Renal pelvis (tissue), 4 donors: Measurements from ENCODE around the gene ATIC. TPM values are rescaled to one million over a fixed set of nuclear protein-coding genes. Genes with fewer than 3 reads are reported as not detected.
"Not testable (repeated sequence)": the region's sequence is repeated elsewhere in the genome, so short reads cannot be mapped to it uniquely, and the experiment has no call there.

Experiments
- DNase-seq: peaks from one replicate; pipeline ENCODE4 v3.0.0-alpha.2; 2013
- polyA plus RNA-seq, 3 donors: library from polyadenylated mRNA; unstranded; fragments of 120-200 nt; gene quantifications; one replicate each; pipeline ENCODE4 v1.2.1, GENCODE V29; 2013; ENCODE audit not compliant: insufficient read length in 3 of 3

ATIC gene
- polyA plus RNA-seq, 3 donors = 110 to 134 (median 133) TPM

- DNase-seq = no peak
These were observed 46.5 kb downstream of the ATIC start for GRCh38 chr2:215358312-215358845.

GRCh38 chr2:215358891-215359575 is 47.2 kb downstream of the ATIC start:
- no peak for DNase-seq

- DNase-seq = no peak
These were observed 47.7 kb downstream of the ATIC start for GRCh38 chr2:215359576-215359922.

- not testable (repeated sequence) for DNase-seq
These were observed 48.2 kb downstream of the ATIC start for GRCh38 chr2:215360059-215360458.

- no peak for DNase-seq
These were observed 48.7 kb downstream of the ATIC start for GRCh38 chr2:215360596-215360995.

GRCh38 chr2:215361211-215361875 is 49.5 kb downstream of the ATIC start:
- no peak for DNase-seq

GRCh38 chr2:215361876-215362561 is 50.2 kb downstream of the ATIC start:
- DNase-seq = no peak

- DNase-seq = no peak
These were observed 50.7 kb downstream of the ATIC start for GRCh38 chr2:215362562-215362904.

GRCh38 chr2:215363039-215363438 is 51.2 kb downstream of the ATIC start:
- DNase-seq = no peak

- DNase-seq = no peak
These were observed 51.8 kb downstream of the ATIC start for GRCh38 chr2:215363461-215364156.

GRCh38 chr2:215364157-215365155 is 52.6 kb downstream of the ATIC start:
- no peak for DNase-seq

GRCh38 chr2:215365184-215365658 is 53.4 kb downstream of the ATIC start:
- DNase-seq = no peak

- DNase-seq = no peak
These were observed 54.7 kb downstream of the ATIC start for GRCh38 chr2:215366440-215367032.

GRCh38 chr2:215367662-215368492 is 56.0 kb downstream of the ATIC start:
- DNase-seq = no peak

GRCh38 chr2:215368493-215368809 is 56.6 kb downstream of the ATIC start:
- no peak for DNase-seq

GRCh38 chr2:215369181-215369760 is 57.4 kb downstream of the ATIC start:
- no peak for DNase-seq

- DNase-seq = no peak
These were observed 58.5 kb downstream of the ATIC start for GRCh38 chr2:215370112-215370965.
